GM12872 (cell line): ENCODE data around the gene TYW3.

Experiments used
- CTCF ChIP-seq: IDR thresholded peaks from 3 replicates; pipeline ENCODE4 v1.5.1; 2011; ENCODE audit warnings: low read depth, mild to moderate bottlenecking, low read length, moderate library complexity; ENCODE audit not compliant: insufficient read depth

TYW3 gene

GRCh38 chr1:74731399-74732052, 1.4 kb upstream of the TYW3 start:
- TF ChIP-seq CTCF: no peak

GRCh38 chr1:74733604-74734484, 892 bp downstream of the TYW3 start:
- peak; percentile 68 for TF ChIP-seq CTCF

- TF ChIP-seq CTCF: no peak
Observed at GRCh38 chr1:74737333-74737732, 4.4 kb downstream of the TYW3 start.

GRCh38 chr1:74748960-74749359, 16.0 kb downstream of the TYW3 start:
- TF ChIP-seq CTCF: no peak

GRCh38 chr1:74753104-74753503, 20.2 kb downstream of the TYW3 start:
- TF ChIP-seq CTCF: no peak

GRCh38 chr1:74755475-74755874, 22.5 kb downstream of the TYW3 start:
- TF ChIP-seq CTCF: no peak

- no peak for TF ChIP-seq CTCF
Observed at GRCh38 chr1:74763807-74764206, 30.9 kb downstream of the TYW3 start.
